ENCODE measurements around the gene POLN.

- TF ChIP-seq CTCF (IDR thresholded peaks at IDR 0.05) (no peak), MLX (CRISPR knock-in tag; IDR thresholded peaks at IDR 0.05) (no peak), HMGXB4 (CRISPR knock-in tag; IDR thresholded peaks at IDR 0.05) (no peak), SP1 (CRISPR knock-in tag; conservative IDR thresholded peaks at IDR 0.05) (no peak), ESRRA (CRISPR knock-in tag; IDR thresholded peaks at IDR 0.05; ENCODE audit: borderline replicate concordance) (no peak), ETV6 (CRISPR knock-in tag; IDR thresholded peaks at IDR 0.05) (no peak), USF2 (CRISPR knock-in tag; IDR thresholded peaks at IDR 0.05) (no peak), JUN (CRISPR knock-in tag; IDR thresholded peaks at IDR 0.05) (no peak), ZNF138 (CRISPR knock-in tag; conservative IDR thresholded peaks at IDR 0.05) (no peak), ZNF219 (CRISPR knock-in tag; IDR thresholded peaks at IDR 0.05; ENCODE audit: borderline replicate concordance) (no peak)
Observed at GRCh38 chr4:2212831-2213230, 29.1 kb downstream of the POLN start.

All from WTC11 (cell line).